NCI-H774 (cell line): Measurements from ENCODE around the gene PTCD1.

ENCODE experiments used
- DNase-seq: peaks from one replicate; lab custom pipeline; 2025; lab: John Stamatoyannopoulos, UW

PTCD1 gene

DNA sequence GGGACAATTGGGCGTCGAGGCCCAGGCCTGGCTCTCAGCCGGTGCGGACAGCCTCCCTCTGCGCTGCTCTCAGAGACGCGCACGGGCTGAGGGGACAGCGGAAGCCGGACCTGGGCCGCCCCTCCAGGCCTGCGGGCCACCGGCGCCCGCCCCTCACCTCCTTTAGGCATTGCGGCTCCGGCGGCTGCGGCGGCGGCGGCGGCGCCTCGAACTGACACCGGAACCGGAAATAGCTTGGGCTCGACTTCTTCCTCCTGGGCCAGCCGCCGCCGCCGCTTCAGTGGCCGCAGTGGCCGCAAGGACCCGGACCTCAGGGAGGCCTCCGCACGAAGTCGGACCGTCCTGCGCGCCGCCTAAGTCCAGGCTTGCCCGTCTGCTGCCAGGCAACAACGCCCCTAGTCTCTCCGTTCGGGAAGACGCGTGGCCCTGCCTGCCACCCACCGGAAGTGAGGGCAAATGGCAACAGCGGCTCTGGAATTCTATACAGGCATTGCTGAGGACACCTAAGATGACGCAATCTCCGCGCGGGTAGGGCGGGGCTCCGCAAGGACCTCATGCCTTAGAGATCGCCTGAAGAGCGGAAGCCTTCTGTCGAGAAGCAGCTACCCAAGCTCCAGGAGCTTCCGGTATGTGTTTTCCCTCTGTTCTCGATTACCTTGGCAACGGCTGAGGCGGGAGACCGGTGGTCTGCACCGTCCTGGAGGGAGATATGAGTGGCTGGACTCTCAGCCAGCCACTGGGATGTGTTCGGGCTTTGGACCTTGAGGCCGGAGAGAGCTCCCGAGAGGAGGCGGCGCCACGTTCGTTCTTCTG, 30.0 kb downstream of the PTCD1 start, which contains the start of the genes BUD31 and PDAP1:
Gene BUD31 (plus strand): TSS at position 591 of the 813 bp plus-strand sequence. CDS start 2,124 bp downstream, outside the sequence.
Gene PDAP1 (minus strand): TSS at position 219 of the 813 bp plus-strand sequence. CDS start 49 bp downstream, at position 170.
- peak; percentile 92 for DNase-seq

DNA sequence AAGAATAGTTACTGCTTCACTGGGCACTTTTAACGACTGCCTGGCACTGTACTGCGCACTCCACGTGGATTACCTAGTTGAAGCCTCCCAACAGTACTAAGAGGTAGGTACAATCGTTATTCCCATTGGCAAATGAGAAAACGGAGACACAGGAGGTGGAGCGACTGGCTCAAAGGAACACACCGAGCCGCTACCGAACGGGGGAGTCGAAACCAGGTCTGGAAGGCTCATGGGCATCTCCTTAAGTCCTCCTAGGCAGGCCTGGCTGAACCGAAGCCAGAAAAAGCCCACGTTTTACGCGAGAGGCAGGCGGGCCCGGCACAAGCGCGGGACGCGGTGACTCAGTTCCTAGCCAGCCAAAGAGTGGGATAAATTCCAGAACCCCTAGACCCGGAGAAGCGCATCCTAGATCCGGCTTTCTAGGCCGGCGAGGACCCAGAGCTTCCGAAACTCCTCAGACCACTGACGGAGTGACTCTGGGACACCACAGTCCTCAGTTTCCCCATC, 30.7 kb downstream of the PTCD1 start:
- DNase-seq: no peak

DNA sequence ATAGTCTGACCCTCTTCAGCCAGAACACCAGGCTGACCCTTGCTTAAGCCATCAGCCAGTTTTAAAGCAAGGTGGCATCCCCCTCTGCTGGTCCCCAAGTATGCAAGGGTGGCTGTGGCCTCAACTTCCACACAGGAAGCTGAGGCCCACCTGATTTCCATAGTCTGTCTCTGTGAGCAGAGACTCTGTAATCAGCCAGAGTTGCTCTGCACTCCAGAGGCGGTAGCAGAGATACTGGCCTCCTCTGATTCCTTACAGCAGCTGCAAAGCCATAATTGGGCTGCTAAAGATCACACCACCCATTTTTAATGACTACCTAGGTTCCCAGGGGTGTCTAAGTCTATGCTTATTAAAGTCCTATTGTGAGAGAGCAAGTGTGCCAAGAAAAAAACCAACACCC, 32.0 kb downstream of the PTCD1 start:
- no peak for DNase-seq

DNA sequence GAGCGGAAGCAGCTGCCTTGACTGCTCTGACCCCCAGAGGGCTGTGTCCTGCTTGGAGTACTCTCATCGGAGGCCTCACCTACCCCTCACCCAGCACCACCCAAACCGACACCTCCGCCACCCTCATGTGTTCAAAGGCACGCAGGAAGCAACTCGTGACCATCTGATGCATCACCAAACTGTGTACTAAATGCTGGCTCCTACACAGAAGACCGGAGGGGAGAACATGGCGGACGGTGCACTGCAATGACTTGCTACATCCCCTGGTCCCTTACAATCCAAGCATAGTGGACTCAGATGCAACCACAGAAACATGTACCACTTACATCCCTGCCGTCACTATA, 33.6 kb downstream of the PTCD1 start:
- DNase-seq: no peak

DNA sequence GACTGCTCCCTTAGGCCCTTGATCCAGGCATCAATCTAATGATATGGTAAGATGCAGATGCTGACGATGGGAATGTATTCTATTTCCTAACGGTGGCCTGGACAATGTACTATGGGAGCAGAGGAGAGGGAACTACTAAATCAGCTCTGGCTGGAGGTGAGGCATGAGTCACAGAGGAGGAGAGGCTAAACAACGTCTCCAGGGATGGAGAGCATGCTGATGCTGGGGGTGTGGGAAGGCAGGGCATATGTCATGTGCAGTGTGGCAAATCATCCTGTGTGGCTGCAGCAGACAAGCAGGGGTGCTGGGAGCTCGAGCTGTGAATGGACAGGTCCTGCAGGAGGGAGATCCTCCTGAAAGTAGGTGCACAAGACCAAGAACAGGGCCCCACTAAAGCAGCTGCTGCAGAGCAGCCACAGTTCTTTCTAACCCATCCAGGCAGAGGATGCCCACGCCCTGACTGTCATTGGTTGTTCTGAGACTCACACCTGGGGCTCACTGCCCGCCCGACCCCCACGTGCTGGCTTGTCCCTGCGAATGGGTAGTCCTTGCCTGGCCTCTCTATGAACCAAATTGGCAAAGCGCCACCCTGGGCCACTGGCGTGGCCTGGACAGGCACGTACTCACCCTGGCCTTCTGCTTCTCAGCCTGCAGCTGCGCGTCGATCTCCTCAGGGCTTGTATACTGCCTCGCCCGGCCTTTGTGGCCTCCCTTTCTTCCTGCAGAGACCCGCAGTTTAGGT, 34.2 kb downstream of the PTCD1 start:
- no peak for DNase-seq

DNA sequence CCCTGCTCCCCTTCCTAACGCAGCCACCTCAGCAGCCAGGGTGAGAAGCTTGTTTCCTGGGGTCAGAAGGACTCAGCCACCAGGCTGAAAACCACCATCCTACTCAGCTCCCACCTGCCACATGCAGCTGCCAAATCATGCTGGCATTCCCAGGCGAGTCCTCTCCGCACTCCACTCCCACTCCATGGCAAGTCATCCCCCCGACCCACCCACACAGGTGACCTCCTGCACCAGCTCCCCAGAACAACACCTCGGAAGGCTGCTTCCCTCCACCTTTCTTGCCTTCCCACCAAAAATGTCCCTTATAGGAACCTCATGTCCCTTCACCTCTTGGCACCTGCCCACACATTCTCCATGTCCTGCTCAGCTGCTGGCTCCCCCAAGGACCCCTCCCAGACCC, 34.8 kb downstream of the PTCD1 start:
- DNase-seq: no peak

DNA sequence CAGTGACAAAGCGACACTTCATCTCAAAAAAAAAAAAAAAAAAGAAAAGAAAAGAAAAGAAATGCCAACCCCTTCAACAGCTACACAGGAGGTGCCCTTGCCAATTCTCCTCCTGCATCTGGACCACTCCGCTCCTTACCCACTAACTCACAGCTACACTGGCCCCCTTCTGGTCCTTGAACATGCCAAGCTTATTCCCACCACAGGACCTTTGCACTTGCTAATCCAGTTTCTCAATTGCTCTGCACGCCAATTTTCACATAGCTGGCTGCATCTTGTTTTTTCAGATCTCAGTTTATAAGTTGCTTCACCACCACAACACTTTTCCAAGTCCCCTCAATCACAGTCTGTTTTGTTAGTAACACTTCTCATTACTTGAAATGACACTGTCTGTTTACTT, 35.7 kb downstream of the PTCD1 start:
- no peak for DNase-seq

DNA sequence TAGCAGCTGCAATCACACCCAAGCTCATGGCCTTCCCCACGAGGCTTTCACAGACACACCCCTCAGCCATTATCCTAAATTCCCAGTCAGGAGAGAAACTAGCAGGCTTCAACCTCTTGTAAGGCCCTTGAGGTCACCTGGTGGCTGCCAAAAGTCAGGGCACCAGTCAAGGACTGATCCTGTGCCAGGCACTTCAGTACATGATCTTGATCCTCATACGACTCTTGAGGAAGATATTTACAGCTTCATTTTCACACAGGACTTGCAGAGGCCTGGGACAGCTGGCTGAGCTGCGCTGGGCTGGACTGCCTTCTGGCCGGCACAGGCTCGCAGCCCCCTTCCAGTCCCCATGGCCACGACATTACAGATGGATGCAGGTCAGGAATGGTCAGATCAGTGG, 39.0 kb downstream of the PTCD1 start:
- DNase-seq: no peak

DNA sequence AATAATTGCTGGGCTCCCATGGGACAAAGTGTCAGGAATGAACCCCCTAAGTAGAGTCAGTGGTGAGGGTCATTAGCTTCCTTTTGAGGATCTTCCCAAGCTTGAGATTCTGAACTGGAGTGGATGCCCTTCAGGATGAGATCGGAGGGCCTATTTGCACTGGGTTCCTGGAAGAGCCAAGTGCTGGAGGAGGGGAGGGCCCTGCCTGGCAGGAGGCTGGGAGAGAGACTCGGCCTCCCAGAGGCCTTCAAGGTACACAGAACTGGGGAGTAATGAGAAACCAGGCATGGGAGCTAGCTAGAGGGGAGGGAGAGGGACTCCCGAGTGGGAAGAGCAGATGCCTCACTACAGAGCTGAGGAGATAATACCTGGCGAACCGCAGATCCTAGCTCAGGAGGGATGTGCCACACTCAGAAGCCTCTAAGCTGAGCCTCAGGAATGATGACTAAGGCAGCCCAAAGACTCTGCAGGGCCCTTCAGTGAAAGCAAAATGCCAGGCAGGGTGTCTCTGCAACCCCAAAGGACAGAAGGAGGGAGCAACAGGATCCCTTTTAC, 39.6 kb downstream of the PTCD1 start:
- DNase-seq: no peak

DNA sequence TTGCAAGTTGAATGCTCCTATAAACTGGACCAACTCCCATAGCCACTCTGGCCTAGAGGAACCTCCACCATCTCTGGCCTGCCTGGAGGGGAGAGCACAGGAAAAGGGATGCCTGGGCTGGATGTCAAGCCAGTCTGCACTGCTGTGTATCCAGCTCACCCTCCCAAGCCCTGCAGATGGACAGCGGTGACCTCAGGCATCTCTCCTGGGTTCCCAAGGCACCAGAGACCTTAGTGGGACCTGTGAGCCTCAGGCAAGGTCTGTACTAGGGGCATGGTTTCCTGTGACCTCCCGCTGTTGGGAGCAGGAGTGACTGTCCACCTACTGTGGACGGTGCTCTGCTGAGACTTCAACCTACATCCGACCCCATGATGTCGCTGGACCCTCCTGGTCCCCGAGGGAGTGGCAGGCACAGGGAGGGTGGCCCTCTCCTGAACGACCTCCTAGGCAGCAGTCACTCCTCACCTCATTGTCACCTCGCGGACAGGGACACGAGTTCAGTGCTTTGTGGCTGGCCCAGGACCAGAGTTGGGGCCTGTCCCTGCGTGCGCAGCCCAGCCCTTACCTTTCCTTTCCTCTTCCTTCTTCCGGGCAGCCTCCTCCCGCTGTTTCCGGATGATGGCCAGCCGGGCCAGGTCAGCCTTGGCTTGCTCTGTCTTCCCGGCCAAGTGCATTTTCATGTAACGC, 41.2 kb downstream of the PTCD1 start:
- DNase-seq: no peak

DNA sequence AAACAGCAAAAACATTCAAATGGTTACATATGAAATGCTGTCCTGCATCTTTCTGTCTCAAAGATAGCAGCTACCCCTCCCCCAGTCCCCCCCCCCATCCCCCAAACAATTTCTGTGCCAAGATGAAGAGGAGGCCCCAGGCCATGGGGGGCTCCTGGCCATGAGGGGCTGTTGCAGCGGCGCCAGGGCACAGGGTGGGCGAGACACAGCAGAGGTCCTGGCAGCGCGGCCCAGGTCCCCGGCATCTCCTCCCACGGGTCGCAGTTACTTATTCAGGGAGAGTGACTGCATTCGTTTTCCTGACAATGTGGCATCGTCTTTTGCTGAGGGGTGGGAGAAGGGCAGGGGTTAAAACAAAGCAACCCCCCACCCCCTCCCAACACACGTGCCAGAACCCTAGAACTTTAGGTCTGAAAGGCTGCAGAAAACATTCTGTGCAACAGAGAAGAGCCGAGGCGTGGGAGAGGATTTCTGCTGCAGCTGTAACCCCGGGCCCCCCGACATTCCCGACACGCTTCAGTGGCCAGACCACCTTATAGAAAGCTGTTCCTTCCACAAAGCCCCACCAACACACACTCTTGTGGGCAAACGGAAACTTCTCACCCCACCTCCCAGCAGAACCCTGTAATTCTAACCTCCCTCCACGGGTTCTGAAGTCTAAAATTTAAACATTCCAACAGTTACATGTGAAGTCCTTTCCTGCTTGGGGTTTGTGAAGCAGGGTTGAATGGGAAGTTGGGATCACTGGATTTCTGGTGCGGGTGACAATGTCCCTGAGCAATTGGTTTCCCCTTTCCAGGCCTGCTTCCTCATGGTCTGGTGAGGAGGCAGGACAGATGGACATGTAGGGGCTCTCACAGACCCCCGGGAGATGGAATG, 41.9 kb downstream of the PTCD1 start:
- DNase-seq: no peak

DNA sequence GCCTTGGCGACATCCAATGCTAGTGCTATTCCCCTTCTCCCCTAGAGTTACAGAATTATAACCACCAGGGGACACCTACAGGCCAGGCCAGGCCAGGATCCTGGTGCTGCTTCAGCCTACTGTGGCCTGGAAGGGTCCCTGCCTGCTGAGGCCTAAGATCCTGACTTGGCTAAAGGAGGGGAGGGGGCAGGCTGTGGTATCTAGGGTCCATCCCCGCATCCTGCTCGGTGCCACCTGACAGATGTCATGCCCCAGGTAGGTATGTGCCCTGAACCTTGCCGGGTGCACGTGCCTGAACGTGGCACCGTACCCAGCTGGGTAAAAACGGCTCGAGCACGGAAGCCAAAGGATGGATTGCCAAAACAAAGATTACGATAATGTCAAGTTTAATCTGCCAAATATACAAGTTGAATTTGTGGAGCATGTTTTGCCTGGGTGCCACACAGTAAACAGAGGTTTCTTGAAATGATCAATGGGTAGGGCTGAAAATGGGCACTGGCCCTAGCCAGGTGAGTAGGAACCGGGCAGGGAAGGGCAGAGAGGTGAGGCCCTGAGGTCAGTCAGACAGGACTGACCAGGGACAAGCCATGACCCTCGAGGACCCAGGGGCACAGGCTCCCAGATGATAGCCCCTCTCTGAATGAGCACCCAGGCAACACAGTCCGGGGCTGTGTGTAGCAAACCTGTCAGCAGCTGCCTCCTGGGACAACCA, 42.8 kb downstream of the PTCD1 start:
- DNase-seq: no peak

DNA sequence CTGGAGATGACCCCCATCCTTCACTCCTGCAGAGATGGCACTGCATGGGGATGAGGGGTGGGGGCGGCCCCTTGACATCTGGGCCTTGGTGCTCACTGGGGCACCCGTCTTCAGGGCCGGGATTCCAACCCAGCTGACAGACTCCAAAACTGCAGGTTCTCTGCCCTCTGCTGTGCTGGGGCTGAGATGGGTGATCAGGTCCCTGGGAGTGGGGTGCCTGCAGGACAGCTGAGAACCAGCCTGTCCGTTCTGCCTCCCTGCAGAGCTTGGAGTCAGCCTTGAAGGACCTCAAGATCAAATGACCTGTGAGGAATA, 44.5 kb downstream of the PTCD1 start:
- no peak for DNase-seq

DNA sequence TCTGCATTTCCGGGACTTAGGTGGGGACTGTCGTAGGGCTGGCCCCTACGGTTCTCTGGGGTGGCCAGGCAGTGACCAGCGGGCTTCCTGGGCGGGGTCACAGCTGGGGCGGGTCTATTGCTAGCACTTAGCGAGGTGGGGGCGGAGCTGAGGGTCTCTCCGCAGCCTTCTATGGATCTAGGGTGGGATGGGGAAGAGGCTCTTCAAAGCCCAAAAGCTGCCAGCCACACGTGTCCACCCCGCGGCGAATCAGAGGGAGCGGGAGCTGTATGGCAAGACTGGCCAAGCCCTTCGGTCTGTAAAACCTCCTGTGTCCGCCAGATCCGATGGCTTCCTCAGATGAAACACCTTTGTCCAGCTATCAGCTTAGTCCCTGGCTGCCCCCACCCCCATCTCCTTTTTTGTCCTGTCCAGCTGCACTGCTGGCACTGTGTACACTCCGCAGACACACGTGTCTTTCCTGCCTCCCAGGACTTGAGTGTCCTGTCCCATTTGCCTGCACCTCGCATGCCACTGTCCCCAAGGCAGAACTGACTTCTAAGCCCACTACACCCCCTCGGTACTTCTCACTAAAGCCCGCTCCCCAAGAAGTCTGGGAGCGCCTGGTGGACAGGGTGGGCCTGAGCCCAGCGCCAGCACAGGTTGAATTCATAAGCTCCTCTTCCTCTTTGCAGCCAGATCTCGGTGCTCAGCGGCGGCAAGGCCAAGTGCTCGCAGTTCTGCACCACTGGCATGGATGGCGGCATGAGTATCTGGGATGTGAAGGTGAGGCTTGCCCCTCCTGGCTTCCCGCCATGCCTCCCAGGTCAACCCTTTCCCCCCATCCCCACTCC, 45.0 kb downstream of the PTCD1 start:
- DNase-seq: no peak

DNA sequence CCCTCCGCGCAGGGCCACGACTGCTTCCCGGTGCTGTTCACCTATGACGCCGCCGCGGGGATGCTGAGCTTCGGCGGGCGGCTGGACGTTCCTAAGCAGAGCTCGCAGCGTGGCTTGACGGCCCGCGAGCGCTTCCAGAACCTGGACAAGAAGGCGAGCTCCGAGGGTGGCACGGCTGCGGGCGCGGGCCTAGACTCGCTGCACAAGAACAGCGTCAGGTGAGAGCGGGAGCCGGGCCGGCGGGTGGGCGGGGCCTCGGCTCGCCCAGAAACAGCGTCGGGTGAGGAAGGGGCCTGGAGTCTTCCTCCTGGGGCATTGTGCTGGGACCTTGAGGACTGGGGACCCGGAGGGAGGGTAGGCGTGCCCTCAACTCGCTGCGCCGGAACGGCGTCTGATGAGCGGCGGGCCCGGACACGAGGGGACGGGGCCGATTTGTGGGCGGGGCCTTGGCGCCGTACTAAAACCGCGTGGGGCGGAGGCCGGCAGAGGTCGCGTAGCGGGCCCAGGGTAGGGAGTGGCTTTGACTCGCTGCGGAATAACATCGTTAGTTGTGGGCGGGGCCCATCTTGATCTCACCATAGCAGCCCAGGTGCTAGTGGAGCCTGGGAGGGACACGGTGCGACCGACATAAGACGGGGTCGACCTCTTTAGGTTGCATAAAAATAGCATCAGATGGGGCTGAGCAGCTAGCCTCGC, 45.8 kb downstream of the PTCD1 start:
- DNase-seq: no peak

DNA sequence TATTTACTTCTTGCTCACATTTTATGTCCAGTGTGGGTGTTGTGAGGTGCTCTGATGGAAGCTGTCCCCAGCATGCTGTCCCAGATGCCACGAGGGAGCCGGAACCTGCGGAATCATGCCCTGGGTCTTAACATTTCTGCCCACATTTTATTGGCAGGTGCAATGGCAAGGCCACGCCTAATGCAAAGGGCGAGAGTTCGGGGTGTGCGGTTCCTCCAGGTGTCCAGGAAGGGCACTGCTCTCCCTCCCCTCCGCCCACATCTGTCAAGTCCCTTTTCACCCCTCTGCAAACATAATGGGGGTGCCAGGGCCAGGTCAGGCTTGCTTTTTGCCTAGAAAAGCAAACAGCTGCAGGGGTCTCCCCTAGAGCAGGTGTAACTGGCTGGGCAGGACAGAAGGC, 46.6 kb downstream of the PTCD1 start:
- no peak for DNase-seq

DNA sequence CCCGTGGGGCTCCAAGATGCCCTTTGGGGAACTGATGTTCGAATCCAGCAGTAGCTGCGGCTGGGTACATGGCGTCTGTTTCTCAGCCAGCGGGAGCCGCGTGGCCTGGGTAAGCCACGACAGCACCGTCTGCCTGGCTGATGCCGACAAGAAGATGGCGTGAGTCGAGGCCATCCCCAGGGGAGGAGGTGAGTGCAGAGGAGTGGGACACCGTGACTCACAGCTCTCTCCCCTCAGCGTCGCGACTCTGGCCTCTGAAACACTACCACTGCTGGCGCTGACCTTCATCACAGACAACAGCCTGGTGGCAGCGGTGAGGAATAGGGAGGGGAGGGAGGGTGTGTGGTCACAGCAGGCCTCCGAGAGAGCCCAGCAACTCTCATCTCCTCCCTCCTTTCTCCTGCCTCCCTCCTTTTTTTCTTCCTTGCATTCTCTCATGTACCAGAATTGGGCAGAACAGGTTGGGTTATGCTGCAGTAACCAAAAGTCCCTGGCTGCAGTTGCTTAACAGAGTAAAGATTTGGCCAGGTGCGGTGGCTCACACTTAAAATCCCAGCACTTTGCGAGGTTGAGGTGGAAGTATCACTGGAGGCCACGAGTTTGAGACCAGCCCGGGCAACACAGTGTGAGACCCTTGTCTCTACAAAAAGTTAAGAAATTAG, 47.5 kb downstream of the PTCD1 start:
- no peak for DNase-seq

DNA sequence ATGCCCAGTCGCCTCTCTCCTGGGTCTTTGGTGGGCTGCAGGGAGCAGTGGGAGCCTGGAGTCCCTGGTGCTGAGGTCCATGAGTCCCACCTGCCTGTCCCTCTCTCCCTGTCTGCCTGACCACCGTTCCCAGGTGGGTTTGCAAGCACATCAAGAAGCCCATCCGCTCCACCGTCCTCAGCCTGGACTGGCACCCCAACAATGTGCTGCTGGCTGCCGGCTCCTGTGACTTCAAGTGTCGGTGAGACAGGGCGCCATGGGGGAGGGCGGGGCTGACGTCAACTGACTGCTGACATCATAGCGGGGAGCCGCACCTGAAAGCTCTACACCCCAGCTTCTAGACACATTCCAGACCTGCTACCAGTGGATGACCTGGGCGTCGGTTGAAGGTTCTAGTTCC, 48.8 kb downstream of the PTCD1 start:
- no peak for DNase-seq

DNA sequence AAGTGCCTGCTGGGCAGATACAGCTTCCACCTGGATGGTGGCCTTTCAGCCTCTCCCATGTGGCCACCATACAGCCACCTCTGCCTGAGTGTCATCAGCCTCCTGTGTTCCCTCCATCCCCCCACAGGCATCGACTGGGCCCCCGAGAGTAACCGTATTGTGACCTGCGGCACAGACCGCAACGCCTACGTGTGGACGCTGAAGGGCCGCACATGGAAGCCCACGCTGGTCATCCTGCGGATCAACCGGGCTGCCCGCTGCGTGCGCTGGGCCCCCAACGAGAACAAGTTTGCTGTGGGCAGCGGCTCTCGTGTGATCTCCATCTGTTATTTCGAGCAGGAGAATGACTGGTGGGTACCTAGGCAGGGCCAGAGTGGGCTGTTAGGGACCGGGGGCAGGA, 50.7 kb downstream of the PTCD1 start:
- no peak for DNase-seq
